Bronchial epithelial cell (primary cell): Measurements from ENCODE around the gene TMEM214. TPM values are rescaled to one million over a fixed set of nuclear protein-coding genes. Genes with fewer than 3 reads are reported as not detected.

Source experiments
- DNase-seq: peaks from one replicate; pipeline ENCODE4 v3.0.0-alpha.2; 2010; ENCODE audit warnings: low read depth
- FAIRE-seq: peaks from 2 replicates; lab custom pipeline; 2011; peaks lifted over from hg19 to GRCh38; lab: Jason Lieb, UNC
- H3K27me3 ChIP-seq: 2 replicates; pipeline ENCODE4 v1.5.1; 2011; ENCODE audit warnings: low read length; ENCODE audit not compliant: control insufficient read depth, insufficient read depth
- H3K36me3 ChIP-seq: 2 replicates; pipeline ENCODE4 v1.5.1; 2011; ENCODE audit warnings: low read length; ENCODE audit not compliant: control insufficient read depth, insufficient read depth
- H3K4me3 ChIP-seq: 2 replicates; pipeline ENCODE4 v1.5.1; 2011; ENCODE audit warnings: mild to moderate bottlenecking, low read depth, low read length, control low read depth
- total RNA-seq: library from RNA; depleted of rRNA; stranded (reverse); fragments of >200 nt; gene quantifications from 2 replicates; pipeline ENCODE4 v1.2.1, GENCODE V29; 2014
- TF ChIP-seq, protein P1 (sequence below): IDR thresholded peaks from 2 replicates; pipeline ENCODE4 v1.5.1; 2011; ENCODE audit warnings: mild to moderate bottlenecking, moderate library complexity, low read length, control low read depth, inconsistent platforms; ENCODE audit not compliant: insufficient read depth, severe bottlenecking

TMEM214 gene
- total RNA-seq, 1 donor from 2014 or later, result 15.8 TPM

DNA sequence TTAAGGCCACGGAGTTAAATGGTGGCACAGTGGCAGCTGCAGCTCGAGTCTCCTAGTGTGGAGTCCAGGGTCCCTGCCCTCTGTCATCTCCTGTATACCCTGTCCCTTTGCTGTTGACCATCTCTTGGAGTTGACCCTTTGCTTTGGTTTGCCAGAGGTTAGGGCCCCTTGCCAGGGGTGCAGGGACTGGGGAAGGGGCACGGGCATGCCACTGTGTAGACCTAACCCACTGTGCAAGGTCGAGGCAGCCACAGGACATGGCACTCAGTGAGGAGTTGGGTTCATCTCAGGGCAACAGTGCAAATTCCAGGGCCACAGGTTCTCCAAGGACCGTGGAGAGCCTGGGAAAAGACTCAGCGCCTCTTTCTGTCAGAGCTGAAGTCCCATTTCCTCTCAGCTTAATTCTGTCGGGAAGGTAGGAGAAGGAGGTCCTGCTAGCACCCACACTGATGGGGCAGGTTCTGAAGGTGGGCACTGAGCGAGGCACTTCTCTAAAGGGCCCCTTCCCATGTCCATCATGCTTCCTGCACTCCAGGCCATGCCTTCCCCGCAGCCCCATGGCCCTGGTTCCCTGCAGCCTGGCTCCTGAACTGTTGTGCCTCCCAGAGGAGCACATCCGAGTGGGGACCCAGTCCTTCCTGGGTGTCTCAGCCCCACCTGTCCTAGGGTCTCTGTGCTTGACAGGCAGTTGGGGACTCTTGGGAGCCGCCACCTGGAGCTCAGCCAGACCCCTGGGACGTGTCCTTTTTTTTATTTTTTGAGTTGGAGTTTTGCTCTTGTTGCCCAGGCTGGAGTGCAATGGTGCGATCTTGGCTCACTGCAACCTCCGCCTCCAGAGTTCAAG lies 56.6 kb downstream of the TMEM214 start:
- no peak for FAIRE-seq
- no peak overlapping the region for H3K4me3 ChIP-seq
- no peaks in the 10 kb centered on the region for H3K36me3 ChIP-seq

More for the DNA sequence above, 56.6 kb downstream of the TMEM214 start:
- TF ChIP-seq, protein P1, sequence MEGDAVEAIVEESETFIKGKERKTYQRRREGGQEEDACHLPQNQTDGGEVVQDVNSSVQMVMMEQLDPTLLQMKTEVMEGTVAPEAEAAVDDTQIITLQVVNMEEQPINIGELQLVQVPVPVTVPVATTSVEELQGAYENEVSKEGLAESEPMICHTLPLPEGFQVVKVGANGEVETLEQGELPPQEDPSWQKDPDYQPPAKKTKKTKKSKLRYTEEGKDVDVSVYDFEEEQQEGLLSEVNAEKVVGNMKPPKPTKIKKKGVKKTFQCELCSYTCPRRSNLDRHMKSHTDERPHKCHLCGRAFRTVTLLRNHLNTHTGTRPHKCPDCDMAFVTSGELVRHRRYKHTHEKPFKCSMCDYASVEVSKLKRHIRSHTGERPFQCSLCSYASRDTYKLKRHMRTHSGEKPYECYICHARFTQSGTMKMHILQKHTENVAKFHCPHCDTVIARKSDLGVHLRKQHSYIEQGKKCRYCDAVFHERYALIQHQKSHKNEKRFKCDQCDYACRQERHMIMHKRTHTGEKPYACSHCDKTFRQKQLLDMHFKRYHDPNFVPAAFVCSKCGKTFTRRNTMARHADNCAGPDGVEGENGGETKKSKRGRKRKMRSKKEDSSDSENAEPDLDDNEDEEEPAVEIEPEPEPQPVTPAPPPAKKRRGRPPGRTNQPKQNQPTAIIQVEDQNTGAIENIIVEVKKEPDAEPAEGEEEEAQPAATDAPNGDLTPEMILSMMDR, result no peak
- H3K27me3 ChIP-seq, result no peaks in the 10 kb centered on the region
- DNase-seq, result no peak

Other genes with a start within 250 kb of the TMEM214 start
- 0.26 TPM in 1 of 2 replicates, not detected in the other for gene CENPA, start 246.9 kb upstream of the TMEM214 start, total RNA-seq
- not detected in 2 replicates for gene DPYSL5, start 184.8 kb upstream of the TMEM214 start, total RNA-seq
- 1.6 and 2.8 TPM in 2 replicates for gene MAPRE3, start 62.3 kb upstream of the TMEM214 start, total RNA-seq
- gene AGBL5, start 18.7 kb downstream of the TMEM214 start, total RNA-seq, result 9.2 and 16.5 TPM in 2 replicates
- gene OST4, start 38.7 kb downstream of the TMEM214 start, total RNA-seq, result 226 and 277 TPM in 2 replicates
- under 0.01 and 1.6 TPM in 2 replicates for gene EMILIN1, start 45.6 kb downstream of the TMEM214 start, total RNA-seq
- 0.53 and 0.77 TPM in 2 replicates for gene KHK, start 53.8 kb downstream of the TMEM214 start, total RNA-seq
- gene CGREF1, start 86.2 kb downstream of the TMEM214 start, total RNA-seq, result 0.26 and 0.53 TPM in 2 replicates
- gene ABHD1, start 90.8 kb downstream of the TMEM214 start, total RNA-seq, result not detected in 2 replicates
- 46.1 and 69.3 TPM in 2 replicates for gene PREB, start 101.7 kb downstream of the TMEM214 start, total RNA-seq
- not detected in 2 replicates for gene PRR30, start 106.4 kb downstream of the TMEM214 start, total RNA-seq
- under 0.01 TPM in 1 of 2 replicates, not detected in the other for gene TCF23, start 116.0 kb downstream of the TMEM214 start, total RNA-seq
- 184 and 257 TPM in 2 replicates for gene ATRAID, start 179.1 kb downstream of the TMEM214 start, total RNA-seq
- gene SLC5A6, start 179.3 kb downstream of the TMEM214 start, total RNA-seq, result 6.3 and 21.1 TPM in 2 replicates
- gene CAD, start 184.4 kb downstream of the TMEM214 start, total RNA-seq, result 21.6 and 24.3 TPM in 2 replicates
- gene SLC30A3, start 230.1 kb downstream of the TMEM214 start, total RNA-seq, result not detected in 2 replicates
- gene DNAJC5G, start 242.5 kb downstream of the TMEM214 start, total RNA-seq, result not detected in 2 replicates
- gene TRIM54, start 249.5 kb downstream of the TMEM214 start, total RNA-seq, result not detected in 2 replicates